GM06990 (cell line): ENCODE data around the gene PRDM8.

ENCODE experiments used
- DNase-seq: peaks from one replicate; pipeline ENCODE4 v3.0.0-alpha.2; 2011; ENCODE audit not compliant: insufficient read length; ENCODE audit errors: extremely low read depth
- H3K27me3 ChIP-seq: replicated peaks from 2 replicates; pipeline ENCODE4 v1.6.0; 2011; ENCODE audit warnings: low read length; ENCODE audit not compliant: control insufficient read depth, insufficient read depth
- H3K36me3 ChIP-seq: 2 replicates; pipeline ENCODE4 v1.5.1; 2011; ENCODE audit warnings: low read length; ENCODE audit not compliant: control insufficient read depth, insufficient read depth
- H3K4me3 ChIP-seq: replicated peaks from 2 replicates; pipeline ENCODE4 v1.5.1; 2011; ENCODE audit warnings: low read depth, mild to moderate bottlenecking, control low read depth, low read length
- CTCF ChIP-seq: IDR thresholded peaks from 2 replicates; pipeline ENCODE4 v1.5.1; 2011; ENCODE audit warnings: low read length, control low read depth, mild to moderate bottlenecking, inconsistent platforms; ENCODE audit not compliant: insufficient read depth, poor library complexity, severe bottlenecking

Gene PRDM8

GRCh38 chr4:80249144-80249543 lies 51.8 kb downstream of the PRDM8 start:
- Histone ChIP-seq H3K27me3 (no peaks in the 10 kb centered on the region), H3K4me3 (no peak overlapping the region), H3K36me3 (no peaks in the 10 kb centered on the region)
- no peak for DNase-seq
- no peak for TF ChIP-seq CTCF

GRCh38 chr4:80252427-80252826 lies 55.1 kb downstream of the PRDM8 start:
- TF ChIP-seq CTCF: no peak
- no peaks in the 10 kb centered on the region for H3K27me3 ChIP-seq
- no peaks in the 10 kb centered on the region for H3K36me3 ChIP-seq
- no peak overlapping the region for H3K4me3 ChIP-seq
- DNase-seq: no peak

- Histone ChIP-seq H3K27me3 (no peaks in the 10 kb centered on the region), H3K36me3 (no peaks in the 10 kb centered on the region), H3K4me3 (no peak overlapping the region)
- no peak for DNase-seq
- no peak for TF ChIP-seq CTCF
These were observed 55.6 kb downstream of the PRDM8 start for GRCh38 chr4:80252953-80253352.

GRCh38 chr4:80253510-80253909 lies 56.2 kb downstream of the PRDM8 start:
- Histone ChIP-seq H3K27me3 (no peaks in the 10 kb centered on the region), H3K4me3 (no peak overlapping the region), H3K36me3 (no peaks in the 10 kb centered on the region)
- DNase-seq: no peak
- TF ChIP-seq CTCF: no peak
